Measurements from ENCODE around the gene IQCE. TPM values are rescaled to one million over a fixed set of nuclear protein-coding genes. Genes with fewer than 3 reads are reported as not detected.
"Not testable (repeated sequence)": the region's sequence is repeated elsewhere in the genome, so short reads cannot be mapped to it uniquely, and the experiment has no call there.

IQCE gene
- total and polyA plus RNA-seq, 2 donors from 2014 or later, result 6.1 to 27.8 TPM

DNA sequence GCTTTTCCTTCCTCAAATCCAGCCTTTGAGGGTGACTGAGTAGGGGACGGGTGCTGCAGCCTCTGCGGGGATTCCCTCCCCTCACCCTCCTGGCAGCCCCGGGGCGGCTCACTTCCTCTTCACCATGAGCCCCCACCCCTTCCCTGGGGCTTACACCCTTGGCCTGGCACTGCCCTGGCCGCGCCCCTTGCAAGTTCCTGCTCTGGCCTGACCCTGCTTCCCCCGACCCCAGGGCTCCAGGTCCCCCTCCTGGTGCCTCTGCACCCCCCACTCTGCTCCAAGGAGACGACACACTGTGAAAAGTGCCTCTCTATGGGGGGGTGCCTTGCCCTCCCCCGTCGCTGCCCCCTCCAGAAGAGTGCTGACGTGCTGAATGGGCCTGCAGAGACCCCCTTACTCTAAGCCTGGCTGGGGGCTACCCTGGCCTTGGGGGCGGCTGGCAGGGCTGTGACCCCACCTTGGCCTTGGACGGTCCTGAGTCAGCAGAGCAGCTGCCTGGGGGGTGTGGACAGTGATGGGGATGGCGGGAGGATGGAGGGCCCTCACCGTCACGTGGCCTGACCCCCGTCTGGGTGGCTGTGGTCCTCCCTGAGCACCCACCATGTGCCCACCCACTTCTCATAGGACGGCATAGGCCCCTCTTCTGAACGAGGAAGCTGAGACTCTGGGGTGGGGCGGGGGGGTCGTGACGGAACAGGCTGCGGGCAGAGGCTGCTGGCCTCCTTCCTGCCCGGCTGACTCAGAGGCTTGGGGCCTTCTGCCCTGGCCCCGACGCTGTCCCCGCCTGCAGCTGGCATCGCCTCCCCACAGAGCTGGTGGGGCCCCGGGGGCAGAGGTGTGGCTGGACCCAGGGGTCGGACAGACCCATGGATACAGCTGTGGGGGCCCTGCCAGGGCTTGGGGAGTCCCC is 29.4 kb upstream of the IQCE start:
- DNase-seq (peak in 2 of 5 donors; percentile 64 to 88), FAIRE-seq (no peak)
- no peak overlapping the region for H3K4me3 ChIP-seq (ENCODE audit: low read length in 3 of 3)
- peaks cover 0 to 4% (median 0%) of the 10 kb centered on the region in 3 donors for H3K36me3 ChIP-seq (ENCODE audit: control insufficient read depth in 2 of 3, insufficient read depth in 3 of 3, low read length in 3 of 3)
- no peak overlapping the region for H3K9ac ChIP-seq (ENCODE audit: low read length in 3 of 3)
- no peaks in the 10 kb centered on the region for H3K9me3 ChIP-seq (ENCODE audit: control insufficient read depth in 2 of 3, insufficient read depth in 1 of 3, low read length in 3 of 3)
- no peaks in the 10 kb centered on the region for H3K27me3 ChIP-seq (ENCODE audit: control insufficient read depth, insufficient read depth, low read length)
- no peak for TF ChIP-seq CTCF (IDR thresholded peaks at IDR 0.05; ENCODE audit: borderline replicate concordance, extremely low read depth, insufficient read depth)
- peaks cover 0 to 3% (median 0%) of the 10 kb centered on the region in 3 donors for H3K4me1 ChIP-seq (ENCODE audit: control insufficient read depth in 2 of 3, insufficient read depth in 2 of 3, low read depth in 1 of 3, low read length in 3 of 3)
- H3K27ac ChIP-seq (ENCODE audit: low read depth in 2 of 2, low read length in 2 of 2), result peak overlapping the region in 1 of 2 donors; percentile 60
- intact Hi-C loops (cut with DNase I), result no loop called here

- Histone ChIP-seq H3K27ac (ENCODE audit: low read depth in 2 of 2, low read length in 2 of 2) (no peak overlapping the region), H3K36me3 (ENCODE audit: control insufficient read depth in 2 of 3, insufficient read depth in 3 of 3, low read length in 3 of 3) (peaks cover 0 to 3% (median 0%) of the 10 kb centered on the region in 3 donors), H3K4me1 (ENCODE audit: control insufficient read depth in 2 of 3, insufficient read depth in 2 of 3, low read depth in 1 of 3, low read length in 3 of 3) (peaks cover 0 to 3% (median 0%) of the 10 kb centered on the region in 3 donors), H3K4me3 (ENCODE audit: low read length in 3 of 3) (no peak overlapping the region), H3K9ac (ENCODE audit: low read length in 3 of 3) (no peak overlapping the region), H3K27me3 (ENCODE audit: control insufficient read depth, insufficient read depth, low read length) (no peaks in the 10 kb centered on the region), H3K9me3 (ENCODE audit: control insufficient read depth in 2 of 3, insufficient read depth in 1 of 3, low read length in 3 of 3) (no peaks in the 10 kb centered on the region)
- TF ChIP-seq CTCF (IDR thresholded peaks at IDR 0.05; ENCODE audit: borderline replicate concordance, extremely low read depth, insufficient read depth), result no peak
- intact Hi-C loops (cut with DNase I), result no loop called here
- DNase-seq, result peak in 2 of 5 donors; percentile 55 to 82
- FAIRE-seq, result no peak
Measured at GRCh38 chr7:2530071-2530987, 28.4 kb upstream of the IQCE start.

GRCh38 chr7:2530994-2531795 is 27.6 kb upstream of the IQCE start:
- H3K27ac ChIP-seq (ENCODE audit: low read depth in 2 of 2, low read length in 2 of 2); intact Hi-C loops (cut with DNase I); FAIRE-seq; H3K27me3 ChIP-seq (ENCODE audit: control insufficient read depth, insufficient read depth, low read length); H3K9me3 ChIP-seq (ENCODE audit: control insufficient read depth in 2 of 3, insufficient read depth in 1 of 3, low read length in 3 of 3); H3K36me3 ChIP-seq (ENCODE audit: control insufficient read depth in 2 of 3, insufficient read depth in 3 of 3, low read length in 3 of 3); H3K4me3 ChIP-seq (ENCODE audit: low read length in 3 of 3); H3K4me1 ChIP-seq (ENCODE audit: control insufficient read depth in 2 of 3, insufficient read depth in 2 of 3, low read depth in 1 of 3, low read length in 3 of 3); H3K9ac ChIP-seq (ENCODE audit: low read length in 3 of 3): not testable (repeated sequence)
- DNase-seq, result peak in 2 of 5 donors; percentile 47 to 64

- H3K27ac ChIP-seq (ENCODE audit: low read depth in 2 of 2, low read length in 2 of 2); H3K36me3 ChIP-seq (ENCODE audit: control insufficient read depth in 2 of 3, insufficient read depth in 3 of 3, low read length in 3 of 3); H3K9me3 ChIP-seq (ENCODE audit: control insufficient read depth in 2 of 3, insufficient read depth in 1 of 3, low read length in 3 of 3); H3K4me1 ChIP-seq (ENCODE audit: control insufficient read depth in 2 of 3, insufficient read depth in 2 of 3, low read depth in 1 of 3, low read length in 3 of 3); H3K9ac ChIP-seq (ENCODE audit: low read length in 3 of 3); FAIRE-seq; H3K4me3 ChIP-seq (ENCODE audit: low read length in 3 of 3); H3K27me3 ChIP-seq (ENCODE audit: control insufficient read depth, insufficient read depth, low read length); intact Hi-C loops (cut with DNase I): not testable (repeated sequence)
- DNase-seq, result peak in 2 of 5 donors; percentile 49 to 71
Measured at GRCh38 chr7:2531796-2532110, 27.0 kb upstream of the IQCE start.

- H3K4me1 ChIP-seq (ENCODE audit: control insufficient read depth in 2 of 3, insufficient read depth in 2 of 3, low read depth in 1 of 3, low read length in 3 of 3); H3K36me3 ChIP-seq (ENCODE audit: control insufficient read depth in 2 of 3, insufficient read depth in 3 of 3, low read length in 3 of 3); H3K27ac ChIP-seq (ENCODE audit: low read depth in 2 of 2, low read length in 2 of 2); H3K4me3 ChIP-seq (ENCODE audit: low read length in 3 of 3); FAIRE-seq; H3K9me3 ChIP-seq (ENCODE audit: control insufficient read depth in 2 of 3, insufficient read depth in 1 of 3, low read length in 3 of 3); H3K9ac ChIP-seq (ENCODE audit: low read length in 3 of 3); H3K27me3 ChIP-seq (ENCODE audit: control insufficient read depth, insufficient read depth, low read length); intact Hi-C loops (cut with DNase I): not testable (repeated sequence)
- DNase-seq, result peak in 1 of 5 donors; percentile 40
Measured at GRCh38 chr7:2532199-2532772, 26.5 kb upstream of the IQCE start.

GRCh38 chr7:2532816-2533215 is 26.0 kb upstream of the IQCE start:
- H3K27ac ChIP-seq (ENCODE audit: low read depth in 2 of 2, low read length in 2 of 2); H3K4me3 ChIP-seq (ENCODE audit: low read length in 3 of 3); H3K9ac ChIP-seq (ENCODE audit: low read length in 3 of 3); H3K4me1 ChIP-seq (ENCODE audit: control insufficient read depth in 2 of 3, insufficient read depth in 2 of 3, low read depth in 1 of 3, low read length in 3 of 3); H3K27me3 ChIP-seq (ENCODE audit: control insufficient read depth, insufficient read depth, low read length); H3K36me3 ChIP-seq (ENCODE audit: control insufficient read depth in 2 of 3, insufficient read depth in 3 of 3, low read length in 3 of 3); intact Hi-C loops (cut with DNase I); H3K9me3 ChIP-seq (ENCODE audit: control insufficient read depth in 2 of 3, insufficient read depth in 1 of 3, low read length in 3 of 3); FAIRE-seq: not testable (repeated sequence)
- DNase-seq, result peak in 1 of 5 donors; percentile 31

Data from kidney (tissue), 14 donors.